BLaER1 (cell line): ENCODE data around the gene MCM5.

ENCODE experiments used
- H3K27ac ChIP-seq: shearing (Covaris generic); formaldehyde crosslinking; 2 replicates; pipeline ENCODE4 v1.8.1; 2022
- H3K27me3 ChIP-seq: shearing (Covaris generic); formaldehyde crosslinking; 2 replicates; pipeline ENCODE4 v1.8.1; 2022
- H3K36me3 ChIP-seq: shearing (Covaris generic); formaldehyde crosslinking; 2 replicates; pipeline ENCODE4 v1.8.1; 2022
- H3K4me1 ChIP-seq: shearing (Covaris generic); formaldehyde crosslinking; 2 replicates; pipeline ENCODE4 v1.8.1; 2022
- H3K4me2 ChIP-seq: shearing (Covaris generic); formaldehyde crosslinking; 2 replicates; pipeline ENCODE4 v1.8.1; 2022
- H3K4me3 ChIP-seq: shearing (Covaris generic); formaldehyde crosslinking; 2 replicates; pipeline ENCODE4 v1.8.1; 2022
- H3K9ac ChIP-seq: shearing (Covaris generic); formaldehyde crosslinking; 2 replicates; pipeline ENCODE4 v1.8.1; 2022
- H3K9me3 ChIP-seq: shearing (Covaris generic); formaldehyde crosslinking; 2 replicates; pipeline ENCODE4 v1.8.1; 2022
- H4K20me1 ChIP-seq: shearing (Covaris generic); formaldehyde crosslinking; 2 replicates; pipeline ENCODE4 v1.8.1; 2022
- Cebpa-rat ChIP-seq: shearing (Covaris generic); IDR thresholded peaks from 2 replicates; pipeline ENCODE4 v1.8.1; 2022

MCM5 gene

DNA sequence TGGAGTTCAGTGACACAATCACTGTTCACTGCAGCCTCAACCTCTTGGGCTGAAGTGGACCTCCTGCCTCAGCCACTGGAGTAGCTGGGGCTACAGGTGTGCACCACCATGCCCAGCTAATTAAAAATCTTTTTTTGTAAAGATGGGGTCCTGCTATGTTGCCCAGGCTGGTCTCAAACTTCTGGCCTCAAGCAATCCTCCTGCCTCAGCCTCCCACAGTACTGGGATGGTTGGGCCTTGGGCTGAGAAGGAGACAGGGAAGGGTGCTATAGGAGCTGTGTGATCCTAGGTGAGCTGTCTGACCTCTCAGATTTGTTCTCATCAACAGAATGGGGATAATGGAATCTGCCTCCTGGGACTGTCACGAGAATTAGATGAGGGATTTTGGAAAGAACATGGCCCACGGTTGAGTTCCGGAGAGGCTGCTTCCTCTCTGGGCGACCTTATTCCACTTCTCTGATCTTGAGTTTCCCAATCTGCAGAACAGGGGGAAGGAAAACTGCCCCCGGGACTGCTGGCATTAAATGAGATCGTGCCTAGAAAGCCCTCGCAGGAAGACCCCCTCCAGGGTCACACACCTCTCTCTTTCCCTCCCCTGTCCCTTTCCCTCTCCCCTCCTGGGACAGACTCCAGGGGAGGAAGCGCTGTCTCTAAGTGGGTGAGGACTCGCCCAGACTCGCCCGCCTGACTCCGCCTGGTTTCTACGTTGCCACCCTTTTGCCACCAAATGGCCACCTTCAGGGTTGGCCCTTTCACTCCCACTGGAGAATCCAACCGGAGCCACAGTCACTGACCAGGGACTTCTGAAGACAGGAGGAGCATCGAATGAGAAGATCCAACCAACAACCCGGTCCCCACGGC is 50.1 kb downstream of the MCM5 start:
- TF ChIP-seq Cebpa-rat, result no peak
- Histone ChIP-seq H3K4me1 (peaks cover 28% of the 10 kb centered on the region), H3K9me3 (no peaks in the 10 kb centered on the region), H3K27me3 (no peaks in the 10 kb centered on the region), H3K4me2 (no peak overlapping the region), H3K4me3 (no peak overlapping the region), H3K36me3 (peaks cover 42% of the 10 kb centered on the region), H3K27ac (no peak overlapping the region), H3K9ac (no peak overlapping the region), H4K20me1 (no peaks in the 10 kb centered on the region)

DNA sequence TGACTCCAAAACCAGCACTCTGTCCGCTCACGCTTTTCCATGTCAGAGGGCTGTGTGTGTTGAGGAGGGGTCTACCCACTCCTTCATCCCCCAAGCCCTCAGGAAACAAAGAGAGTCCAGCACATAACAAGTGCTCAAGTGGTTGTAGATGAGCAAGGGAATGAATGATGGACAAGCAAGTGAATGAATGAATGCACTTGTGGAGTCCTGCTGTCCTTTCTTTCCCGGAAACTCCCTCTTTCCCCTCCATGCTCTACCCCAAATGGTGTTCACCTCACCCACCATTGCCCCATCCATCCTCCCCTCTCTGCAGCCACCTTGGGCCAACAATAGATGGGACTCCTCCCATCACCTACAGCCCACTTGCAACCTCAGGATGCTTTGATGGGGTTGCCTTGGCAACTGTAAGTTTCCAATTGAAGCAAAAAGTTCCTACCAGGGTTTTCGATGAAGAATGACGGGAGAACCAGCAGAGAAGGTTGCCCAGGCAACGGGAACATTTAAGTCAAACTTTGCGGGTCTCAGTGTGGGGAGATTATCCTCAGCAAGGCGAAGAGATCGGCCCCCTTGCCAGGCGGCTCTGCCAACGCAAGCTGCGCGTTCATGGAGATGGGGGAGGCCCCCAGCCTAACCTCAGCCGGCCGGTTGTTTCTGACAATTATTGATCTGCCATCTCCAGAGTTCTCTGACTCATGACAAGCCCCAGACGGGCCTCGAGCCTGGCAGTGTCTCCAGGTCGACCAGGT is 51.1 kb downstream of the MCM5 start:
- no peaks in the 10 kb centered on the region for H3K27me3 ChIP-seq
- H3K36me3 ChIP-seq, result peaks cover 37% of the 10 kb centered on the region
- H3K27ac ChIP-seq, result no peak overlapping the region
- H3K4me1 ChIP-seq, result peaks cover 28% of the 10 kb centered on the region
- no peaks in the 10 kb centered on the region for H3K9me3 ChIP-seq
- no peaks in the 10 kb centered on the region for H4K20me1 ChIP-seq
- no peak overlapping the region for H3K4me2 ChIP-seq
- no peak overlapping the region for H3K9ac ChIP-seq
- no peak overlapping the region for H3K4me3 ChIP-seq
- no peak for TF ChIP-seq Cebpa-rat

DNA sequence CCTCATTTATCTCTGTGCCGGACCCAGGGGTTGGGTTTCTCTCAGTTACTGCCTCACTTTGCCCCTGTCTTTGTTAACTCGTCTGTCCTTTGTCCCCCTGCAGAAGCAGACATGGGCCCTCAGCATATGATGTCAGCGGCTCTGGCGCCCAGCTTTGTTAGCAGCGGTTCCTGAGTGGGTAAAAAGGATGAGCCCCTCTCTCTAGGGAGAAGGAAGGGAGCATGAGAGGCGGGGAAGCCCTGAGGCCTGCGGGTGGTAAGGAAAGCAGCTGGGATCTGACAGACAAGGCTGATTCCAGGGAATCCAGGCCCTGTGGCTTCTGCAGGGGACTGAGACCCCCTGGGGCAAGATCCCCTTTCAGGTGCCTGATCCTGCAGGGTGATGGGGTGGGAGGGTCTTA is 51.7 kb downstream of the MCM5 start:
- Histone ChIP-seq H3K4me3 (no peak overlapping the region), H4K20me1 (no peaks in the 10 kb centered on the region), H3K9ac (no peak overlapping the region), H3K36me3 (peaks cover 32% of the 10 kb centered on the region), H3K27me3 (no peaks in the 10 kb centered on the region), H3K27ac (no peak overlapping the region), H3K4me2 (no peak overlapping the region), H3K4me1 (peaks cover 28% of the 10 kb centered on the region), H3K9me3 (no peaks in the 10 kb centered on the region)
- no peak for TF ChIP-seq Cebpa-rat

DNA sequence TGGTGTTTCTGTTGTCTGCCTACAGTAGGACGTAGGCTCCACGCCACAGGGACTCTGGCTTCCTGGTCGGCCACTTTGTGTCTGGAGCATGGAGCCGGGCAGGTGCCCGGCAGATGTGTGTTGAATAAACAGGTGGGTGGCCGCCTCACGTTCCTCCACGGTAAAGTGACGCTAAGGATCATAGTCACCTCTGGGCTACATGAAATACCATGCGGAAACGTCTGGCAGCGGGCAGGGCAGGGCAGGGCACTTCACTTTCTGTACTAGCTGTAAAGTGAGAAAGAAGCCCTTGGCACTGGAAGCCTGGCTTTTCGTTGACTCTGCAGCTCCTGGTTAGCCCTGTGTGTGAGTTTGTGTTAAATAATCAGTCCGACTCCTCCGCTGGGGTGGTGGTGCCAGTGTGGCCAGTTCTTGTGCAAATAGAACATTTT is 52.4 kb downstream of the MCM5 start:
- Histone ChIP-seq H3K4me3 (no peak overlapping the region), H3K27ac (no peak overlapping the region), H3K4me2 (no peak overlapping the region), H3K4me1 (peaks cover 22% of the 10 kb centered on the region), H3K9ac (no peak overlapping the region), H3K36me3 (peaks cover 26% of the 10 kb centered on the region), H4K20me1 (no peaks in the 10 kb centered on the region), H3K27me3 (no peaks in the 10 kb centered on the region), H3K9me3 (no peaks in the 10 kb centered on the region)
- TF ChIP-seq Cebpa-rat, result no peak

DNA sequence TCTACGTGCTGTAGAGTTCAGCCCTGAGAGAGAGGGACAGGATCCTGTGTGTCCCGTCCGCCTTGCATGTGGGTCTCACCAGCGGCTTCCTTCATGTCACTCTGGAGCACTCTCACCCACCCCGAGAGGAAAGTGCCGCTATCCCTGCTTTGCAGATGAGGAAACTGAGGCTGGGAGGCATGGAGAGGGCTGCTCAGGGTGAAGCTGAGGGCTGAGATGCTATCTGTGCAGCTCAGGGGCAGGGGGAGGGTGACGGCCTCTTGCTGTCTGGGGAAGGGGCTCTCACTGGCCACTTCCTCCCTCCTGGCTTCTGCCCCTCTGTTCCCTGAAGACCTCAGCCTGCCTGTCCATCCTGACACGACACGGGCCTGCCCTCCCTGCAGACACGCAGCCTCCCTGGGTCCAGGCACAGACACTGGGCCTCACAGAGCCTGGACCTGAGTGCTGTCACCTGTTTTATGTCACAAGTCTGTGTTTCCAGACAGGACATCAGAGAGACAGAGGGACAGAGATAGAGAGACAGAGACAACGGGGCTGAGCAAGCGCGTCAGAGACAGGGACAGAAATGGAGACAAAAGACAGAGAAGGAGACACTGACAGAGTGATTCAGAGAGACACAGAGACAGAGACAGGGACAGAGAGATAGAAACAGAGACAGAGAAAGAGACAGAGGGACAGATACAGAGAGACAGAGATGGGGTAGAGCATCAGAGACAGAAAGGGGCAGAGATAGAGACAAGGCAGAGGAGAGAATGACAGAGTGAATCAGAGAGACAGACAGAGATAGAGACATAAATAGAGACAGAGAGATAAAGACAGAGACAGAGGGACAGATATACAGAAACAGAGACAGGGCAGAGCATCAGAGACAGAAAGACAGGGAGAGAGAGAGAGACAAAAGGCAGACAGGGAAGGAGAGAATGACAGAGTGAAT is 53.1 kb downstream of the MCM5 start:
- Histone ChIP-seq H3K4me2 (no peak overlapping the region), H3K27ac (no peak overlapping the region), H3K9me3 (no peaks in the 10 kb centered on the region), H4K20me1 (no peaks in the 10 kb centered on the region), H3K4me1 (peaks cover 15% of the 10 kb centered on the region), H3K36me3 (peaks cover 26% of the 10 kb centered on the region), H3K4me3 (no peak overlapping the region), H3K27me3 (no peaks in the 10 kb centered on the region), H3K9ac (no peak overlapping the region)
- TF ChIP-seq Cebpa-rat, result no peak

DNA sequence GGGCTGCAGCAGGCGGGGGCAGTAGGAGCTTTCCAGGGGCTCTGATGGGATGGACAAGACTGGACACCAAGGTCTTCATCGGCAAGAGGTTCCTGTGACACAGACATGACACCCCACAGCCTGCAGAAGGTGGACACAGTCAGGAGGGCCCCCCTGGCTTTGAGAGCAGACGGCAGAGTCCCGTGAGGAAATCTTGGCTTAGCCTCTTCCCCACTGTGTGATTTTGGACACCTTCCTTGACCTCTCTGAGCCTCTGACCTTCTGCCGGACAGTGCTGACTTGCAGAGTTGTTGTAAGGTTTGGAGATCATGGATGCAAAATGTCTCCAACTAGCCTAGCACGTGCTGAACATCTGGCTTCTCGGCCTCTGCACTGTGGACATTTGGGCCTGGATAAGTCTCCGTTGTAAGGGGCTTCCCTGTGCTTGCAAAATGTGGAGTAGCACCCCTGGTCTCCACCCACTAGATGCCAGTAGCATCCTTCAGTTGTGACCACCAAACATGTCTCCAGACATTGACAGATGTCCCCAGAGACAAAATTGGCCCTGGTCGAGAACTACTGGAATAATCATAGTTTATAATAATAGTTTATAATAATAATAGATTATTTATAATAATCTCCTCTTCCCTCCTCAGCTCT is 54.6 kb downstream of the MCM5 start:
- H3K4me2 ChIP-seq, result no peak overlapping the region
- no peak overlapping the region for H3K4me3 ChIP-seq
- H3K27me3 ChIP-seq, result no peaks in the 10 kb centered on the region
- no peaks in the 10 kb centered on the region for H3K9me3 ChIP-seq
- no peak overlapping the region for H3K27ac ChIP-seq
- H3K4me1 ChIP-seq, result no peaks in the 10 kb centered on the region
- no peak overlapping the region for H3K9ac ChIP-seq
- peaks cover 21% of the 10 kb centered on the region for H3K36me3 ChIP-seq
- no peak for TF ChIP-seq Cebpa-rat
- no peaks in the 10 kb centered on the region for H4K20me1 ChIP-seq

DNA sequence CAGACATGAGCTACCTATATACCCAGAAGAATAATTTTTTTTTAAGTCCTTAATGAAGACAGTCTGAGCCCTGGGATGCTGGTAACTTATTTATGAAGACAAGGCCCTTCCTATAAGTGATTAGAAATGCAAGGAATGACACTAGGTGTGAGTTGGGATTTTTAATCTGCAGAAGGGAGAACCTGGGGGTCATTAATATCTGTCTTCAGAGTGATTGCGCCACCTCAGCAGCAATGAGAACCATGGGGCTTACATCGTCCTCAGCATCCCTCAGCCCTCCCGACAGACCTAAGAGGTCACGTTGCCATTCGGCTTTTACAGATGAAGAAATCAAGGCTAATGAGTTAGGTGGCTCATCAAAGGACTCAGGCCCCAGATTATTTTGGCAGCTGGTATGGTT is 55.6 kb downstream of the MCM5 start:
- Histone ChIP-seq H3K27me3 (no peaks in the 10 kb centered on the region), H3K9ac (no peak overlapping the region), H3K4me1 (no peaks in the 10 kb centered on the region), H3K27ac (no peak overlapping the region), H3K9me3 (no peaks in the 10 kb centered on the region), H3K36me3 (peaks cover 11% of the 10 kb centered on the region), H3K4me3 (no peak overlapping the region), H3K4me2 (no peak overlapping the region), H4K20me1 (no peaks in the 10 kb centered on the region)
- TF ChIP-seq Cebpa-rat, result no peak

DNA sequence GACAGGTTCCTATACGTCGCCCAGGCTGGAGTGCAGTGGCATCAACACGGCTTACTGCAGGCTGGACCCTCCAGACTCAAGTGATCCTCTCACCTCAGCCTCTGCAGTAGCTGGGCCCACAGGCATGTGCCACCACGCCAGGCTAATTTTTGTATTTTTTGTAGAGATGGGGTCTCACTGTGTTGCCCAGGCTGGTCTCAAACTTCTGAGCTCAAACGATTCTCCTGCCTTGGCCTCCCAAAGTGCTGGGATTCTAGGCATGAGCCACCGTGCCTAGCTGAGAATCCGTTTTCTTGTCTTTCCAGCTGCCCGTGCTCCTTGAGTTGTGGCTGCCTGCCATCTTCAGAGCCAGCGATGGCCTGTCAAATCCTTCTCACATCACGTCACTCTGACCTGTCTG is 56.8 kb downstream of the MCM5 start:
- TF ChIP-seq Cebpa-rat, result no peak
- H3K4me1 ChIP-seq, result no peaks in the 10 kb centered on the region
- no peaks in the 10 kb centered on the region for H3K9me3 ChIP-seq
- H3K9ac ChIP-seq, result no peak overlapping the region
- H3K36me3 ChIP-seq, result no peaks in the 10 kb centered on the region
- no peaks in the 10 kb centered on the region for H3K27me3 ChIP-seq
- no peak overlapping the region for H3K4me2 ChIP-seq
- H3K27ac ChIP-seq, result no peak overlapping the region
- no peak overlapping the region for H3K4me3 ChIP-seq
- H4K20me1 ChIP-seq, result no peaks in the 10 kb centered on the region
